Left lung (tissue), 10 donors: Measurements from ENCODE around the gene FILIP1L. TPM values are rescaled to one million over a fixed set of nuclear protein-coding genes. Genes with fewer than 3 reads are reported as not detected.

ENCODE experiments used
- ATAC-seq: fragments of 200-7000 bp; cut with Tn5 transposase; one replicate; pipeline ENCODE4 v1.9.1; 2020; ENCODE audit warnings: moderate library complexity
- DNase-seq, 4 donors: peaks; one replicate each; pipeline ENCODE4 v3.0.0-alpha.2; 2013 to 2020
- H3K27ac ChIP-seq, 2 donors: fragments of 200-600 bp; sonication (generic) in 1 of 2; one replicate each; pipeline versions ENCODE4 v1.5.0 to v1.8.0; 2020 to 2021
- H3K27me3 ChIP-seq, 2 donors: fragments of 200-600 bp; sonication (generic) in 1 of 2; one replicate each; pipeline versions ENCODE4 v1.5.0 to v1.8.0; 2020 to 2021
- H3K36me3 ChIP-seq, 2 donors: fragments of 200-600 bp; sonication (generic) in 1 of 2; one replicate each; pipeline versions ENCODE4 v1.5.0 to v1.8.0; 2020 to 2021
- H3K4me1 ChIP-seq, 2 donors: fragments of 200-600 bp; one replicate each; pipeline ENCODE4 v1.8.0; 2021
- H3K4me3 ChIP-seq, 2 donors: fragments of 200-600 bp; sonication (generic) in 1 of 2; one replicate each; pipeline versions ENCODE4 v1.5.0 to v1.8.0; 2020 to 2021; ENCODE audit warnings: mild to moderate bottlenecking in 1 of 2
- H3K9me3 ChIP-seq, 2 donors: fragments of 200-600 bp; sonication (generic) in 1 of 2; one replicate each; pipeline versions ENCODE4 v1.5.0 to v1.8.0; 2020 to 2021
- intact Hi-C, 2 donors: fragments of 100-400 bp; cut with DNase I; formaldehyde crosslinking; loops; one replicate each; pipeline versions ENCODE4 v1.11.2 to v1.14.2; 2022
- polyA plus RNA-seq, 6 donors: library from polyadenylated mRNA; unstranded; fragments of 120-200 nt; gene quantifications; one replicate each; pipeline ENCODE4 v1.2.1, GENCODE V29; 2013; ENCODE audit not compliant: insufficient read length in 6 of 6
- total RNA-seq, 2 donors: library from RNA; stranded (reverse); fragmentation: NEBNext Ultra II Directional; extraction: Animal tissue kit (Norgen Biotek cat#: 25700); gene quantifications; one replicate each; pipeline ENCODE4 v1.2.1, GENCODE V29; 2021
- TF ChIP-seq, protein P1 (sequence below), 2 donors: fragments of 200-600 bp; sonication (generic) in 1 of 2; IDR thresholded peaks; one replicate each; pipeline versions ENCODE4 v1.5.0 to v1.8.0; 2021; ENCODE audit warnings: antibody characterized with exemption in 2 of 2
- donor health status: DM: no; HTN: yes; CAD: no.
- donor health status: DM: no; HTN: no; CAD: no.

Gene FILIP1L
- total and polyA plus RNA-seq, 8 donors = 10.6 to 68.9 (median 14.8) TPM

DNA sequence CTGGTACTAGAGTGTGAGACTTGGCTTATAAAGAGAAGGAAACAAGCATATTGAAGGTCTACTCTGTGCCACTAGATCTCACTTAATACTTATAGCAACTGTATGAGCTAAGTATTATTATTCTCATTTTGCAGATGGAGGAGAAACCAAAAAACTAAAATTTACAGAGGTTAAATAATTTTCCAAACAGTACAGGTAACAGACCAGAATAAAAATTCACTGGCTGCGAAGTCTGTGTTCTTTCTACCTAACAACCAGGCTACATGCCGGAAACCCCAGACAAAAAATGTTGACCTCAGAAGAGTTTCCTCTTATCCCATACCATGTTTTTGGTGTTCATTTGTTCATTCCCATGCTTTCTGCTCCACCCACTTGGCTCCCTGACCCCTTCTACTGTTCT lies 250.0 kb downstream of the FILIP1L start:
- ATAC-seq = no peak
- Histone ChIP-seq H3K27ac (no peak overlapping the region), H3K36me3 (no peaks in the 10 kb centered on the region), H3K27me3 (no peaks in the 10 kb centered on the region), H3K4me1 (peaks cover 16 to 23% of the 10 kb centered on the region in 2 donors), H3K4me3 (no peak overlapping the region), H3K9me3 (no peaks in the 10 kb centered on the region)
- intact Hi-C loops = no loop called here
- TF ChIP-seq, protein P1, sequence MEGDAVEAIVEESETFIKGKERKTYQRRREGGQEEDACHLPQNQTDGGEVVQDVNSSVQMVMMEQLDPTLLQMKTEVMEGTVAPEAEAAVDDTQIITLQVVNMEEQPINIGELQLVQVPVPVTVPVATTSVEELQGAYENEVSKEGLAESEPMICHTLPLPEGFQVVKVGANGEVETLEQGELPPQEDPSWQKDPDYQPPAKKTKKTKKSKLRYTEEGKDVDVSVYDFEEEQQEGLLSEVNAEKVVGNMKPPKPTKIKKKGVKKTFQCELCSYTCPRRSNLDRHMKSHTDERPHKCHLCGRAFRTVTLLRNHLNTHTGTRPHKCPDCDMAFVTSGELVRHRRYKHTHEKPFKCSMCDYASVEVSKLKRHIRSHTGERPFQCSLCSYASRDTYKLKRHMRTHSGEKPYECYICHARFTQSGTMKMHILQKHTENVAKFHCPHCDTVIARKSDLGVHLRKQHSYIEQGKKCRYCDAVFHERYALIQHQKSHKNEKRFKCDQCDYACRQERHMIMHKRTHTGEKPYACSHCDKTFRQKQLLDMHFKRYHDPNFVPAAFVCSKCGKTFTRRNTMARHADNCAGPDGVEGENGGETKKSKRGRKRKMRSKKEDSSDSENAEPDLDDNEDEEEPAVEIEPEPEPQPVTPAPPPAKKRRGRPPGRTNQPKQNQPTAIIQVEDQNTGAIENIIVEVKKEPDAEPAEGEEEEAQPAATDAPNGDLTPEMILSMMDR (IDR thresholded peaks at IDR 0.05) = no peak
- DNase-seq = no peak

DNA sequence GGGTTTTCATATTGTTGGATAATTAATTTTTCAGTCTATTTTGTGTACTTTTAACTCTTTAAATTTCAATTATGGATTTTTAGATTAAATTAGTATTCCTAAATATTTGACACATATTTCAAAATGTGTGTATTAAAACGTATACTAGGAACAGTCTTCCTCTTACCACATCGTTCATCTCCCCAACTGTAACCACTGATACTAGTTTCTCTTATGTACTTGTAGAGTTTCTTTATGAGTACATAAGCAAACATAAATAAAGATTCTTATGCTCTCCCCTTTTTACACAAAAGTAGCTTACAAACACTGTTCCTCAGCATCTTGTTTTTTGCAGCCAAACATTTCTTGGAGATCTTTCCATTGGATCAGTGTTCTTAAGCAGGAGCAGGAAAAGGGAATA lies 250.7 kb downstream of the FILIP1L start:
- H3K36me3 ChIP-seq = no peaks in the 10 kb centered on the region
- intact Hi-C loops = no loop called here
- H3K4me3 ChIP-seq = no peak overlapping the region
- peaks cover 17 to 23% of the 10 kb centered on the region in 2 donors for H3K4me1 ChIP-seq
- no peaks in the 10 kb centered on the region for H3K9me3 ChIP-seq
- TF ChIP-seq, protein P1 (IDR thresholded peaks at IDR 0.05) = no peak
- H3K27me3 ChIP-seq = no peaks in the 10 kb centered on the region
- ATAC-seq (no peak), DNase-seq (no peak)
- H3K27ac ChIP-seq = peak overlapping the region in 1 of 2 donors; percentile 5

DNA sequence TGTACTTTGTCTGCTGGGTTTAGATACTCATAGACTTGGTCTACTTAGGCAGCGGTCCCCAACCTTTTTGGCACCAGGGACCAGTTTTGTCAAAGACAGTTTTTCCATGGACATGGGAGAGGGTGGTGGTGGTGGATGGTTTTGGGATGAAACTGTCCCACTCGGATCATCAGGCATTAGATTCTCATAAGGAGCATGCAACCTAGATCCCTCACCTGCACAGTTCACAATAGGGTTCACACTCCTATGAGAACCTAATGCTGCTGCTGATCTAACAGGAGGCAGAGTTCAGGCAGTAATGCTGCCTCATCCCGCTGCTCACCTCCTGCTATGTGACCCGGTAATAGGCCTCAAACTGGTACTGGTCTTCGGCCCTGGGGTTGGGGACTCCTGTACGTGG lies 251.3 kb downstream of the FILIP1L start:
- no peaks in the 10 kb centered on the region for H3K9me3 ChIP-seq
- no peaks in the 10 kb centered on the region for H3K27me3 ChIP-seq
- no peak for ATAC-seq
- H3K27ac ChIP-seq = peak overlapping the region in 1 of 2 donors; percentile 5
- TF ChIP-seq, protein P1 (IDR thresholded peaks at IDR 0.05) = no peak
- DNase-seq = peak in 1 of 4 donors; percentile 5
- H3K4me1 ChIP-seq = peaks cover 17 to 23% of the 10 kb centered on the region in 2 donors
- no peaks in the 10 kb centered on the region for H3K36me3 ChIP-seq
- intact Hi-C loops = no loop called here
- H3K4me3 ChIP-seq = no peak overlapping the region

DNA sequence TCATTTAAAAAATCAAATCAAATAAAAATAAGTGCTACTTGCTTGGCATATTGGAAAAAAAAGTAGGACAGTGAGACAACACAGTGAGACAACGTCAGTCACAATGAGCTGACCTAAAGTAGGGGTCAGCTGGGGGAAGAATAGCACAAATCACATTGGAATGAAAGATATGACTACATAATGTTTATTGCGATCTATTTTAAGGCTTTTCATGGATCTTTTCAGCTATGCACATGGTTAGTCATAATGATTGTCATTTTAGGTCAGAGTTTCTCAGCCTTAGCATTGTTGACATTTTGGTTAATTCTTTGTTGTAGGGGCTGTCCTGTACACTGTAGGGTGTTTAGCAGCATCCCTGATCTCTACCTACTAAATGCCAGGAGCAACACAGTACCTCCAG lies 252.1 kb downstream of the FILIP1L start:
- no peak for DNase-seq
- H3K36me3 ChIP-seq = no peaks in the 10 kb centered on the region
- H3K4me3 ChIP-seq = no peak overlapping the region
- peaks cover 17 to 23% of the 10 kb centered on the region in 2 donors for H3K4me1 ChIP-seq
- H3K27me3 ChIP-seq = no peaks in the 10 kb centered on the region
- TF ChIP-seq, protein P1 (IDR thresholded peaks at IDR 0.05) = no peak
- intact Hi-C loops = no loop called here
- no peaks in the 10 kb centered on the region for H3K9me3 ChIP-seq
- H3K27ac ChIP-seq = peak overlapping the region in 1 of 2 donors; percentile 76
- no peak for ATAC-seq

DNA sequence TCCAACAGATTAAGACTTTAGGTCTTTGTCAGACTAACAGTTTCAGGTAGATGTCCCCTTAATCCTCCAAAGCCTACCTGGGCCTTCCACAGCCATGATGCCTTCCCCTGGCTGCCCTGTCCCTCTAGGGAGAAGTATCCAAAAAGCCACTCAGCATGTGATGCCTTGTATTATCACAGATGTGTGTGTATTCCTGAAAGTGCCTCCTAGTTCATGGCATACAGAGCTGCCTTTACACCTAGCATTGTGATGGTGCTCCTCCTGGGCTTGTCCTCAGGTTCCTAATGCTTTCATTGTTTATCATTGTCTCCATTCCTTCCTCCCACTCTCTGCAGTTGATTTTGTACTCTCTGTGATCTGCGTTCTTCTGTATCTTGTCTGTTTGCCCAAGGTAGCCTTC lies 253.1 kb downstream of the FILIP1L start:
- H3K36me3 ChIP-seq = no peaks in the 10 kb centered on the region
- DNase-seq = no peak
- TF ChIP-seq, protein P1 (IDR thresholded peaks at IDR 0.05) = no peak
- H3K9me3 ChIP-seq = no peaks in the 10 kb centered on the region
- H3K27ac ChIP-seq = peak overlapping the region in 1 of 2 donors; percentile 76
- ATAC-seq = no peak
- H3K4me3 ChIP-seq = no peak overlapping the region
- intact Hi-C loops = no loop called here
- peaks cover 13 to 14% of the 10 kb centered on the region in 2 donors for H3K4me1 ChIP-seq
- H3K27me3 ChIP-seq = no peaks in the 10 kb centered on the region
